ENCODE data around the gene GAN. TPM values are rescaled to one million over a fixed set of nuclear protein-coding genes. Genes with fewer than 3 reads are reported as not detected.

GAN gene
- total RNA-seq = 10 to 100 TPM in 1 of 4 donors, 1 to 10 TPM in 3; 8.7 to 12.8 (median 9.5) TPM

- peak; percentile 96 for DNase-seq
- Histone ChIP-seq H3K27me3 (no peaks in the 10 kb centered on the region), H3K9me3 (no peaks in the 10 kb centered on the region), H3K27ac (peak within 1 kb of the TSS; percentile 64 to 91 (median 89)), H3K36me3 (no peaks in the 10 kb centered on the region), H3K4me3 (replicated peaks in 1 of 3) (peak within 1 kb of the TSS; percentile 50 to 78 (median 71)), H3K4me1 (peaks cover 15 to 24% of the 10 kb centered on the region in 2 donors)
- intact Hi-C loops (cut with DNase I) = loop anchor here (10.0 kb wide), 2 partner anchors 220 to 310 kb away; partner anchors contain the start of genes CENPN, CMC2 and GCSH
- 1% methylated on average over 23 to 29 of the region's 75 CpGs for WGBS, 2 donors
- TF ChIP-seq CTCF (IDR thresholded peaks at IDR 0.05) = no peak
- peak; percentile 32 to 95 for TF ChIP-seq POLR2A (IDR thresholded peaks at IDR 0.05)
Observed at GRCh38 chr16:81314603-81315270, at the start of gene GAN. Gene GAN, plus strand, starts transcription at chr16:81314962. Its CDS starts 152 bp downstream, at chr16:81315114.

GRCh38 chr16:81265052-81265451 lies 49.7 kb upstream of the GAN start:
- WGBS, 2 donors = 96 to 98% methylated on average over 2 of the region's 2 CpGs
- H3K27me3 ChIP-seq = no peaks in the 10 kb centered on the region
- H3K9me3 ChIP-seq = no peaks in the 10 kb centered on the region
- H3K4me1 ChIP-seq = peaks cover 8 to 13% of the 10 kb centered on the region in 2 donors
- H3K36me3 ChIP-seq = no peaks in the 10 kb centered on the region
- no peak overlapping the region for H3K27ac ChIP-seq
- intact Hi-C loops (cut with DNase I) = no loop called here
- no peak overlapping the region for H3K4me3 ChIP-seq (replicated peaks in 1 of 3)
- no peak for TF ChIP-seq CTCF (IDR thresholded peaks at IDR 0.05)
- TF ChIP-seq POLR2A (IDR thresholded peaks at IDR 0.05) = no peak
- DNase-seq = no peak

DNA sequence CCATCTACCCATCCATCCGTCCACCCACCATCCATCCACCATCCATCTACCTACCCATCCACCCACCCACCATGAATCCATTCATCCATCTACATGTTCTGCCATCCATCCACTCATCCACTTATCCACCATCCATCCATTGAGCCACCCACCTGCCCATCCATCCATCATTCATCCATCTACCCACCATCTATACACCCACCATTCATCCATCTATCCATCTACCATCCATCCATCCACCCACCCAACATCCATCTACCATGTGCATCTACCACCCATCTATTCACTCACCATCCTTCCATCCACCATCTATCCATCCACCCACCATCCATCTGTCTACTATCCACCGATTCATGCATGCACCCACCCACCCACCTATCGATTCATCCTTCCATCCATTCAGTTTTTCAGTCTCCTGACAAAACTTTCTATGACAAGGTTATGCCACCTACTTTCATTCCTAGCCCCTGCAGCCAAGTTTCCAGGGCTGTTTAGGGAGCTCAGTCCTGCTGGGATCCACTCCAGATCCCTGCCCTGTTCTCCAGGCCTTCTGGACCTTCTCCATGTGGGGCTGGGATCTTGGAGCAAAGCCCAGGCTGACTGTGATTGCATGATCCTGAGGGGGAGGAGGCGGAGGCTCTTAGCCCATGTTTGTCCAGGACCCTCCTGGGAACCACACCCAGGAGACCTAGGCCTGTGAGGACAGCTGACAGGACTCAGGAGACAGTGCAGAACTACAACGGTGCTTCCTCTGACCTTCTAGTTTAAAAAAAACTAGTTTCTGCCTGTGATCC lies 48.9 kb upstream of the GAN start:
- WGBS, 2 donors = 54 to 65% methylated on average over 4 to 5 of the region's 5 CpGs
- intact Hi-C loops (cut with DNase I) = no loop called here

GRCh38 chr16:81266680-81267095 lies 48.1 kb upstream of the GAN start:
- TF ChIP-seq POLR2A (IDR thresholded peaks at IDR 0.05) (no peak), CTCF (IDR thresholded peaks at IDR 0.05) (no peak)
- intact Hi-C loops (cut with DNase I) = no loop called here
- 66 to 68% methylated on average over 6 to 7 of the region's 7 CpGs for WGBS, 2 donors
- Histone ChIP-seq H3K4me3 (replicated peaks in 1 of 3) (no peak overlapping the region), H3K27me3 (no peaks in the 10 kb centered on the region), H3K4me1 (peaks cover 8 to 13% of the 10 kb centered on the region in 2 donors), H3K9me3 (no peaks in the 10 kb centered on the region), H3K36me3 (no peaks in the 10 kb centered on the region), H3K27ac (peak overlapping the region in 1 of 3 donors; percentile 64)
- peak in 1 of 2 donors; percentile 18 for DNase-seq

More for the DNA sequence above, 48.9 kb upstream of the GAN start:
- H3K36me3 ChIP-seq = no peaks in the 10 kb centered on the region
- no peaks in the 10 kb centered on the region for H3K27me3 ChIP-seq
- no peak overlapping the region for H3K4me3 ChIP-seq (replicated peaks in 1 of 3)
- H3K9me3 ChIP-seq = no peaks in the 10 kb centered on the region
- peak overlapping the region in 2 of 3 donors; percentile 24 to 64 for H3K27ac ChIP-seq
- peaks cover 8 to 13% of the 10 kb centered on the region in 2 donors for H3K4me1 ChIP-seq
- TF ChIP-seq POLR2A (IDR thresholded peaks at IDR 0.05) (peak in 1 of 2 donors; percentile 24), CTCF (IDR thresholded peaks at IDR 0.05) (no peak)
- peak; percentile 79 to 82 for DNase-seq
